GM19324 (cell line): Measurements from ENCODE around the gene SAPCD2.

Experiments used
- ATAC-seq: cut with Tn5 transposase; IDR thresholded peaks from one replicate; pipeline ENCODE4 v1.9.1; 2021; ENCODE audit warnings: mild to moderate bottlenecking, moderate library complexity; ENCODE audit not compliant: unreplicated experiment, low FRiP score

Gene SAPCD2

GRCh38 chr9:137050570-137050969, 19.8 kb downstream of the SAPCD2 start:
- ATAC-seq, result no peak

GRCh38 chr9:137049544-137050449, 20.6 kb downstream of the SAPCD2 start:
- no peak for ATAC-seq

GRCh38 chr9:137048655-137049543, 21.5 kb downstream of the SAPCD2 start:
- ATAC-seq, result no peak

- no peak for ATAC-seq
These were observed 24.1 kb downstream of the SAPCD2 start, which contains the start of gene NPDC1 for GRCh38 chr9:137046088-137046787. TSS of gene NPDC1 (minus strand) at chr9:137046177. CDS start at chr9:137045989, 188 bp downstream.

GRCh38 chr9:137045294-137046087, 24.9 kb downstream of the SAPCD2 start:
- no peak for ATAC-seq

- no peak for ATAC-seq
These were observed 25.7 kb downstream of the SAPCD2 start for GRCh38 chr9:137044502-137045177.

GRCh38 chr9:137044037-137044436, 26.3 kb downstream of the SAPCD2 start:
- no peak for ATAC-seq

- no peak for ATAC-seq
These were observed 27.3 kb downstream of the SAPCD2 start for GRCh38 chr9:137042751-137043727.

GRCh38 chr9:137041124-137041523, 29.2 kb downstream of the SAPCD2 start:
- no peak for ATAC-seq

GRCh38 chr9:137040568-137040967, 29.8 kb downstream of the SAPCD2 start:
- ATAC-seq, result no peak

GRCh38 chr9:137039611-137040366, 30.6 kb downstream of the SAPCD2 start:
- ATAC-seq, result no peak

GRCh38 chr9:137038916-137039315, 31.4 kb downstream of the SAPCD2 start:
- ATAC-seq, result no peak

GRCh38 chr9:137037483-137037882, 32.9 kb downstream of the SAPCD2 start:
- no peak for ATAC-seq

GRCh38 chr9:137037035-137037434, 33.3 kb downstream of the SAPCD2 start:
- no peak for ATAC-seq

GRCh38 chr9:137035937-137036336, 34.4 kb downstream of the SAPCD2 start:
- ATAC-seq, result no peak

GRCh38 chr9:137035507-137035834, 34.9 kb downstream of the SAPCD2 start:
- no peak for ATAC-seq

- ATAC-seq, result no peak
These were observed 35.4 kb downstream of the SAPCD2 start for GRCh38 chr9:137034709-137035506.
